ENCODE results near the gene GATC.
A peak's percentile ranks its signal among the peaks of the same experiment; 100 is the strongest.
"Not testable (repeated sequence)": the region's sequence is repeated elsewhere in the genome, so short reads cannot be mapped to it uniquely, and the experiment has no call there.

GATC gene

DNA sequence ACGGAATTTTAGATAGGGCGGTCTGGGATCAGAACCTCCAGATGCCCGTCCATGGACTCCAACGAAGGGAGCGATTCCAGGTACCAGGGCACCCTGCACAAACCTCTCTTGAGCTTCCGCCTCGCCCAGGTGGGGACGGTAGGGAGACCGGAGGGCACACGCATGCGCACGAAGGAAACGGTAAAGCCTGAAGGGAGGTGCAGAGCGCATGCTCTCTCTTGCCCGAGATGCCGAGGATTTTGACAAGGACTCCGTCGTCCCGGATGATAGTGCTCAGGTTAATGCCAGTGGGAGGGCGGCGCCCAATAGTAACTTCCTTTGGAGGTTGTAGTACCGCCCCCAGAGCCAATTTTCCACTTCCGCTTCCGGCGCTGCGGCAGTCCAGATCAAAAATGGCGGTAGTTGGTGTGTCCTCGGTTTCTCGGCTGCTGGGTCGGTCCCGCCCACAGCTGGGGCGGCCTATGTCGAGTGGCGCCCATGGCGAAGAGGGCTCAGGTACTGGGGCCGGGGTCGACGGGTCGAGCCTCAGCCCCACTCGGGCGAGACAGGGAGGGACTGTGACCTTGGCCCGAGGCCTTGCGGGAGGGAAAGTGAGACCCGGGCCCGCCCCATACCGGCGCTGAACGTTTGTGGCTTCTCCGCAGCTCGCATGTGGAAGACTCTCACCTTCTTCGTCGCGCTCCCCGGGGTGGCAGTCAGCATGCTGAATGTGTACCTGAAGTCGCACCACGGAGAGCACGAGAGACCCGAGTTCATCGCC, 8.3 kb upstream of the GATC start, which contains the start of gene COX6A1:
TSS of gene COX6A1 (plus strand) at position 379 of the 760 bp plus-strand sequence. CDS start at position 393, 14 bp downstream.
- peak; percentile 96 for DNase-seq

DNA sequence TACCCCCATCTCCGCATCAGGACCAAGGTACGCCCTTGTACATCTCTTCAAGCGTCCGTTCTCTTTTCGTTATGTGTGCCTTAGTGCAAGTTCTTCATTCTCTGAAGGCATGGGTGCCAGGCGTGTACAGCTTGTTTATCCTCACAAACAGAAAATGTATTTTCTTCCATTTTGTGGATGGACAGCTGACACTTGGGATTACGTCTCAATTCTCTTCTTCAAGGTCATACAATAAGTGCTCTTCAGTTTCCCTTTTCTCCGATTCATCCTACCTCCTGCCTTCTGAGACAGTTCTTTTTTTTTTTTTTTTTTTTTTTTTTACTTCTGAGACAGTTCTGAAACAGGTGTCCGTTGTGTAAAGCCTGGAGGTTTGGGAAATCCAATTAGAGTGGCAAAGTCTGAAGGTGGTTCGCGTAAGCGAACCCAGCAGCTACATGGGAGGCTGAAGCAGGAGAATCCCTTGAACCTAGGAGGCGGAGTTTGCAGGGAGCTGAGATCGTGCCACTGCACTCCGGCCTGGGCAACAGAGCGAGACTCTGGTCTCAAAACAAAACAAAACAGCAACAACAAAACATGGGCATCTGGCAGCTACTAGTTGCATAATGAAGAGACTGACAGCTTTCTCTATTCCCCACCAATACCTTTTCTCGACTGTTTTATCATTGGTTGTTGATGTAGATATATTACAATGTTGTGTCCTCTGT, 7.6 kb upstream of the GATC start:
- DNase-seq: no peak

GRCh38 chr12:120439646-120440247, 6.5 kb upstream of the GATC start:
- peak; percentile 75 for DNase-seq

DNA sequence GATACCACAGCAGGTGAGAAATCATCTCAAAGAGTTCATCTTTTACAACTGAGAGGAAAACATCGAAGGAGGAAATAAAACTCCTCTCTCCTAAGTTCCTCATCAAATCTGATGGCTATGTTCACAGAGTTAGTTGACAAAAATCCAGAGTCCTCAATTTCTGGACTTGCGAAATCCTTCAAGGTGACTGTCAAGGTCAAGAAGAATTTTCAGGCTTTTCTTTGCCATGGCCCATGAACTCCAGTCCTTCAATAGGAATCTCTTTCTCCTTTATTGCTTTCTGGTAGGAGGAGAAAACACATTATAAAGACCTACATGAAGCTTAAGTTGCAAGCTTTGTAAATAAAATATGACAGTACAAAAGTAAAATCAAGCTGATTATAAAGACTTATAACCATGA, 1.6 kb upstream of the GATC start:
- DNase-seq: no peak

DNA sequence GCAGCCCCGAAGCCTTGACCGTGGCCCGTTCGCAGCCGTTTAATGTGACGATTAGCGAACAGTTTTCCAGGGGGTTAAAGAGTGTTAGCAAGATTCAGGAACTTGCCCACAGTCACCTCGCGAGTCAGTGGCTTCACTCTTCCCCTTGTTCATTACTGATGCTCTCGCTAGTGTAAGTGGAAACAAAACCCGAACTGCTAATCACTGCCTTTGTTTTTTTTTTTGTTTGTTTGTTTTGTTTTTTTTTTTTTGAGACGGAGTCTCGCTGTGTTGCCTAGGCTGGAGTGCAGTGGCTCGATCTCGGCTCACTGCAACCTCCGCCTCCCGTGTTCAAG, 567 bp downstream of the GATC start:
- not testable (repeated sequence) for DNase-seq

GRCh38 chr12:120447992-120448391, 1.7 kb downstream of the GATC start:
- DNase-seq: no peak

DNA sequence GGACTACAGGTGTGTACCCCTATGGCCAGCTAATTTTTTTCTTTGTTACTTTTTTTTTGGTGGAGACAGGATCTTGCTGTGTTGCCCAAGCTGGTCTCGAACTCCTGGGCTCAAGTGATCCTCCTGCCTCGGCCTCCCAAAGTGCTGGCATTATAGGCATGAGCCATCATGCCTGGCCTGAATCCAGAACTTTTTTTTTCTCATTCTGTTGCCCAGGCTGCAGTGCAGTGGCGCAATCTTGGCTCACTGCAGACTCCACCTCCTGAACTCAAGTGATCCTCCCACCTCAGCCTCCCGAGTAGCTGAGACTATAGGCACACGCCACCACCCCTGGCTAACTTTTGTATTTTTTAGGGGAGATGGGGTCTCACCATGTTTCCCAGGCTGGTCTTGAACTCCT, 6.3 kb downstream of the GATC start:
- DNase-seq: not testable (repeated sequence)

DNA sequence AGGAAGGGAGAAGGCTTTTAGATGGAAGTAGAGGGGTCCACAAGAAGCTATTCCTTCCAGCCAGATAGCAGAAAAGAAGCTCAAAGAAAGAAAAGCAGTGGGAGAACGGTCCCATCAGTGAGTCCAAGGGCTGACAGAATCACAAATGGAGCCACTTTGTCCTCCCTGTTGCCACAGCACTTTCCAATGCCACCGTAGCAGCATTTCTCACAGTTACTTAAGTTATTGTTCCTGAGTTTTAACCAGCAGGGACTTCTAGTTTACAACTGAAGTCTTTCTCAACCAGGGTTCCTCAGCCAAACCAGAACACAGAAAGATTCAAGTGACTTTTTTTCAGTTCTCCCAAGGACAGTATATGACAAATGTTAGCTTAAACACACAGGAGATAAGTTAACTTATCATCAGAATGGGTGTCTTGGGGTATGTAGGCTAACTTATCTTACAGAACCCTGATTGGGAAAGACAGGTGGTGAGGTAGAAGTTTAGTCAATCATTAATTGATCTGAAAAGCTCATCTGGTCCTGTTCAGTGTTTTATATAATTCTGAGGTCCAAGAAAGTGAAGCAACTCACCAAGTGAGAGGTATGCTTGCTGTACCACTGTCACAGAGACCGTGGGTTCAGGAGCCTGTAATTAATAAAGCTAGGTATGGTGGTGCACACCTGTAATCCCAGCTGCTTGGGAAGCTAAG, 7.0 kb downstream of the GATC start:
- no peak for DNase-seq

DNA sequence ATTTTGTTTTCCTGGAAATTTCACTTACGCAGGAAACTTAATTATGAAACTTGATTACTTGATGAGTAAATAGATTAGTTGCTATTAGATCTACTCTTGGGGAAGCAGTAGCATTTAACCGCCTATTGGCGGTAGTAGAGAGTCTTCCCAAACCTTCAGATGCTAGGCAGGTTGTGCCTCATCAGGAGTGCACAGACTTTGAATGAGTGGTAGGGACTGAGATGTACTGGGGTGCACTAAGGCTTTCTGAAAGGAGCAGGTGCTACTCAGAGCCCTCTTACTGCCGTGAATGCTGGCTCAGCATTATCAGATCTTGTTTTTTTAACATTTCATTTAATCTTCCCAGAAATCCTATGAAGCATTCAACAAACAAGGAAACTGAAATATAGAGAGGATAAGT, 7.7 kb downstream of the GATC start:
- no peak for DNase-seq

- no peak for DNase-seq
Observed at GRCh38 chr12:120455302-120455701, 9.1 kb downstream of the GATC start.

GRCh38 chr12:120457133-120457532, 10.9 kb downstream of the GATC start:
- no peak for DNase-seq

DNA sequence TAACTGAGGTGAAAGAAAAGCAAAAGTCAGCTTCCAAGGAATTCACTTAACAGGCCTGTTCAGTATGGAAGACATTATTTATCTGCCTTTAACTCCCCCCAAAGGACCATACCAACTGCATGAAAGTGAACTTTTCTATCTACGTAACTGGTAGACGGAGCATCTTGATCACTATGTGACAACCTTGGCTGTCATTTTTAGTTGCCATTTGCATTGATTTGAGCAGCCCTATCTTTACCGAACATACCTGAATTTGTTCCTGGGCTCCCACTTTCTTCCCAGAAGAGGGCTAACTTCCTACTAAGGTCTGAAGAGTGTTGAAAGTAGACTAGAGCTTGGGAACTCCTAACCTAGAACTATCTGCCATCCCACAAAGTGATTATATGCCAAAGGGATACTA, 13.9 kb downstream of the GATC start:
- no peak for DNase-seq

DNA sequence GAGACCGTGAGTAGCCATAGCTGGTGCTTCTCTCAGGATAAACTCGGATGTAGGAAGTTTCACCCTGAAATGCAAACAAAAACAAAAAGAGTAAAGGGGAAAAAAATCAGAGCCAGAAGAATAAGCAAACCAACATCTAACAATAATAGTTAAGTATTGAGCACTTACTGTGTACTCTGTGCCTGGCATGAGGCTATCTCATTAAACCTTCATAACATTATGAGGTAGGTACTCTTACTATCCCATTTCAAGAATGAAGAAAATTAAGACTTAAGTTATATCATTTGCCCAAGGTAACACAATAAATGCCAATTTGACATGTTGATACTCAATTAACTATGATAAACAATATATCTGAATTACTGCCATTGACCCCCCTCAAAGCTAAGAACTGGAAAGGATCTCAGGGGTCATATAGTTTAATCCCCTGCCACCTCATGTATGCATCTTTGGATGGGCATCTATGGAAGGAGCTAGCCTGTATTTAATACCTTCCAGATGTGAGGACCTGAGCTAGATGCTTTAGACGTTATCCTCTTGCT, 15.9 kb downstream of the GATC start:
- DNase-seq: no peak

DNA sequence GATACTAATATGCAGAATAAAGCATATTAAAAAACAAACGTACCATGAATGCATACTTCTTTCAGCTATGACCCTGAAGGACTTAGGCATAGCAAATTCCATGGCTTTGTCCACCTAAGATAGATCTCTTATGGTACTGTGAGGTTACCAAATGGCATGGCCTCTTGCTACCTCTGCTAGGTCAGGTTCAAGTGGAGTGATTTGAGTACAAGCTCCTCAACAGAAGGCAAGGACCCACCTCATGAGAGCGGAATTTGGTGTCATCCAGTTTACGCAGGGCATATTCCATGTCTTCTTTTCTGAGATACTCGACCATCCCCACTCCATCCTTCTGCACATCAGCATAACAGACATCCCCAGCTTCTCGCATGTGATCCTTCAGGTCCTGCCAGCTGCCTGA, 17.5 kb downstream of the GATC start:
- no peak for DNase-seq

DNA sequence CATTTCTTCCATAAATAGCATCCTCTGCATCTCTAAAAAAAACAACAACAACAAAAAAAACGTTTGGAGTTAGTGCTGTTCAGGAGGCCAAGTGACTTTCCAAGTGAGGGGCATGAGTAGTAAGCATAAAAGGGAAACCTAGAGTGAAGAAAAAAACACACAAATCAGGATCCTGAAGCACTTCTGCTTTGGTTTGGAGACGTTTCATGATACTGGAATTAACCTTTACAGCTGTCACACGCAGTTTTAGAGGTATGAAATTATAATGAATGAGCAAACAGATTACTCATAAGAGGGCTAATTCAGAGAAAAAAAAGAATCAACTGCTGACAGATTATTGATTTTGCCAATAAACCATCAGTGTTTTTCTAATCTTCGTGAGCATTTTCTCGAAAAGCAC, 19.5 kb downstream of the GATC start:
- no peak for DNase-seq

- peak; percentile 51 for DNase-seq
Observed at GRCh38 chr12:120466560-120467315, 20.5 kb downstream of the GATC start.

GRCh38 chr12:120467439-120467838, 21.2 kb downstream of the GATC start:
- DNase-seq: no peak

DNA sequence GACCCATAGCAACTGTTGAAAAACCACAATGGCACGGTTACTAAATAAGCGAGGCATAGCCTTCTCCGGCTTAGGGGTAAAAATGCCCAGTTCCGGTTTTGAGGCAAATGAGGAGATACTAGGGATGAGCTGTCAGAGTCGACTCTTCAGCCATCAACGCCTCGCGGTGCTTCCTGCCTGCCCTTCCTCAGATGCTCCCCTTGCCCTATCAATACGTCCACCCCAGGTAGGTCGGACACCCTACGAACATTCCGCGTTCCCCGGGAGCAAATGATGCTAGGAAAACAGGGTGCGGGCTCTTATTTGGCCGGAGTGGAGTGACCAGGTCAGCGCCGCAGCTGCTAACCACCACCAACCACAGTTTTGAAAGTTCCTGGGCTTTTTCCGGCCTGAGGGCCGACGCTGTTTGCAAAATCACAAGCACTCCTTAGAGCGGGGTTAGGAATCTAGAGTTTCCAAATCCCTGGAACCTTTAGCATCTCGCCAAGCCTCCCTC, 22.1 kb downstream of the GATC start:
- DNase-seq: no peak

GRCh38 chr12:120468821-120469449, 22.7 kb downstream of the GATC start:
- peak; percentile 50 for DNase-seq

DNA sequence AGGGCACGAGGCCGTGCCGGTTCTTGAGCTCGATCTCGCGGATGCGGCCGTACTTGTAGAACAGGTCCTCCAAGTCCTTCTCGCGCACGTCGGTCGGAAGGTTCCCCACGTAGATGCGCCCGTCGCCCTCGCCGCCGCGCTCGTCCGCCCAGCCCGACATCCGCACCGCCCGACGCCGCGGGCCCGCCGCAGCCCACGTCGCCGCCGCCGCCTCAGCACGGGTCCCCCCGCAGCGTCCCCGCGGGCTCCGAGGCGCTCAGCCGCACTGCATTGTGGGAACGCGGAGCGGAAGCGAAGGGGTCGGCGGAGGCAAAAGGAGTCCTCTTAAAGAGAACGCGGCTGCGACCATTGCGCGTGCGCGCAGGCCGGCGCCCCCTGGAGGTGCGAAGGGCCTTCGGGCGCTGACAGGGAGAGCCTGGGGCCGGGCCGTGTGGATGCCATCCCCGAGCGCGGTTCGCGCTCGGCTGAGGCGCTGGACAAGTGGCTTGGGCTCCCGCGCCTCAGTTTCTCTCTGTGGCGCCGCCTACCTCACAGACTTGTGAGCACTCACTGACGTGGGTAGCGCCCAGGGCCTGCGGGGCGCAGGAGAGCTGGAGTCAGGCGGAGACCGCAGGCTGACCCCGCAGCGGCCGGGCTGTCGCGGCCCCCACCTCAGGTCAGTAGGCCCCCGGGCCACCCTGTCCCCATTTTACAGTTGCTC, 23.4 kb downstream of the GATC start, which contains the start of gene SRSF9:
TSS of gene SRSF9 (minus strand) at position 299 of the 700 bp plus-strand sequence. CDS start at position 160, 139 bp downstream.
- DNase-seq: peak; percentile 96
